KMS-11 (cell line): Measurements from ENCODE around the gene SEMA3A.

Experiments used
- H2AFZ ChIP-seq: fragments of 200-600 bp; sonication (generic); 2 replicates; pipeline ENCODE4 v1.6.1; 2016; ENCODE audit warnings: antibody characterized with exemption, mixed run types, low read depth
- H3K27ac ChIP-seq: fragments of 200-600 bp; sonication (generic); 2 replicates; pipeline ENCODE4 v1.6.1; 2016; ENCODE audit warnings: mild to moderate bottlenecking, mixed run types
- H3K27me3 ChIP-seq: fragments of 200-600 bp; sonication (generic); 2 replicates; pipeline ENCODE4 v1.6.1; 2017; ENCODE audit warnings: mild to moderate bottlenecking, low read depth, mixed run types, moderate library complexity; ENCODE audit not compliant: insufficient read depth
- H3K36me3 ChIP-seq: fragments of 200-600 bp; sonication (generic); 2 replicates; pipeline ENCODE4 v1.6.1; 2017; ENCODE audit warnings: mild to moderate bottlenecking, mixed run types; ENCODE audit not compliant: insufficient read depth
- H3K4me1 ChIP-seq: fragments of 200-600 bp; sonication (generic); 2 replicates; pipeline ENCODE4 v1.6.1; 2016; ENCODE audit warnings: mild to moderate bottlenecking, low read depth, mixed run types; ENCODE audit not compliant: poor library complexity, severe bottlenecking
- H3K4me2 ChIP-seq: fragments of 200-600 bp; sonication (generic); 2 replicates; pipeline ENCODE4 v1.7.0; 2016; ENCODE audit warnings: mild to moderate bottlenecking, mixed run types
- H3K4me3 ChIP-seq: fragments of 200-600 bp; sonication (generic); IDR thresholded peaks from 2 replicates; pipeline ENCODE4 v1.6.1; 2017; ENCODE audit warnings: low read depth, low read length, mixed read lengths; ENCODE audit not compliant: insufficient read depth
- H3K79me2 ChIP-seq: fragments of 200-600 bp; sonication (generic); 2 replicates; pipeline ENCODE4 v1.6.1; 2016; ENCODE audit warnings: low read depth, mixed run types; ENCODE audit not compliant: insufficient read depth
- H3K9ac ChIP-seq: fragments of 200-600 bp; sonication (generic); 2 replicates; pipeline ENCODE4 v1.6.1; 2016; ENCODE audit warnings: mild to moderate bottlenecking, mixed run types
- H4K20me1 ChIP-seq: fragments of 200-600 bp; sonication (generic); 2 replicates; pipeline ENCODE4 v1.6.1; 2016; ENCODE audit warnings: mild to moderate bottlenecking, mixed run types; ENCODE audit not compliant: insufficient read depth
- TF ChIP-seq, protein P1 (sequence below): fragments of 200-600 bp; sonication (generic); conservative IDR thresholded peaks from 2 replicates; pipeline ENCODE4 v1.6.1; 2017; ENCODE audit warnings: low read depth, mild to moderate bottlenecking, antibody characterized with exemption, low read length, moderate library complexity, mixed read lengths

SEMA3A gene

DNA sequence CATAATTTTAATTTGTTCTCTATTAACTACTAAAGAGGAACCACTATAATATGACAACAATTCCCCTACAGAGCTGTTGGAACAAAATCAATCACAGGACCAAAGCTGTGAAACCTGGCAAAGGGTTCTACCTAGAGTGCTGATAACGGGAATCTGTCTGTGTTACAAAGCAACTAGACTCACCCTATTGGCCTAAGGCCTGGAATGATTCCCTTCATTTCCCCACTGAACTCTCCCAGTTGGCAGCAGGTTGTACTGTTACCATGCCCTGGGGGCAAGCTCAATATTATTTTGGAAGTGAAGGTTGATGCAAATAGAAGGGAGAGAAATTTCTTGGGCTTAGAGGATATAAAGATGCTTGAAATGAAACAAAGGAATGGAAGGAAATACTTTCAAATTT, 81.8 kb downstream of the SEMA3A start:
- TF ChIP-seq, protein P1, sequence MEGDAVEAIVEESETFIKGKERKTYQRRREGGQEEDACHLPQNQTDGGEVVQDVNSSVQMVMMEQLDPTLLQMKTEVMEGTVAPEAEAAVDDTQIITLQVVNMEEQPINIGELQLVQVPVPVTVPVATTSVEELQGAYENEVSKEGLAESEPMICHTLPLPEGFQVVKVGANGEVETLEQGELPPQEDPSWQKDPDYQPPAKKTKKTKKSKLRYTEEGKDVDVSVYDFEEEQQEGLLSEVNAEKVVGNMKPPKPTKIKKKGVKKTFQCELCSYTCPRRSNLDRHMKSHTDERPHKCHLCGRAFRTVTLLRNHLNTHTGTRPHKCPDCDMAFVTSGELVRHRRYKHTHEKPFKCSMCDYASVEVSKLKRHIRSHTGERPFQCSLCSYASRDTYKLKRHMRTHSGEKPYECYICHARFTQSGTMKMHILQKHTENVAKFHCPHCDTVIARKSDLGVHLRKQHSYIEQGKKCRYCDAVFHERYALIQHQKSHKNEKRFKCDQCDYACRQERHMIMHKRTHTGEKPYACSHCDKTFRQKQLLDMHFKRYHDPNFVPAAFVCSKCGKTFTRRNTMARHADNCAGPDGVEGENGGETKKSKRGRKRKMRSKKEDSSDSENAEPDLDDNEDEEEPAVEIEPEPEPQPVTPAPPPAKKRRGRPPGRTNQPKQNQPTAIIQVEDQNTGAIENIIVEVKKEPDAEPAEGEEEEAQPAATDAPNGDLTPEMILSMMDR = no peak
- Histone ChIP-seq H3K36me3 (no peaks in the 10 kb centered on the region), H3K27me3 (no peaks in the 10 kb centered on the region), H3K4me3 (no peak overlapping the region), H3K9ac (no peak overlapping the region), H4K20me1 (no peaks in the 10 kb centered on the region), H3K4me1 (no peaks in the 10 kb centered on the region), H3K79me2 (no peaks in the 10 kb centered on the region), H3K4me2 (no peak overlapping the region), H2AFZ (no peak overlapping the region), H3K27ac (no peak overlapping the region)

DNA sequence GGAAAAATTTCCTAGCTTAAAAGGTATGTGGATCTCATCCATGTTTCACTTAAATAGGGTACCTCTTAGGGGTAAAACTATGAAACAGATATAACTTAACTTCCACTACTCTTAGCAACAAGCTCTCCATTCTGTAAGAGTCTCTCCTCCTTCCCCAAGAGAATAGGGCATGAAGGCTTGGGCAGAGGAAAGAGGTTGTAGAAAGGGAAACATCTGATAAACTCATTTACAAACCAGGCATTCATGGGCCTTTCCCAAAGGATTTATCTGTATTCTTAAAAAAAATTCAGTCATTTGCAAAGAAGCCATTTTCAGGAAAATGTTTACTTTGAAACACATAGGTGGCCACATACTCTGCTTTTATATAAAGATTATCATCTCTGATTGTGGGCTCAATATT, 82.7 kb downstream of the SEMA3A start:
- TF ChIP-seq, protein P1 = no peak
- no peak overlapping the region for H3K9ac ChIP-seq
- H3K27ac ChIP-seq = no peak overlapping the region
- no peaks in the 10 kb centered on the region for H3K79me2 ChIP-seq
- H3K4me3 ChIP-seq = no peak overlapping the region
- no peak overlapping the region for H2AFZ ChIP-seq
- no peak overlapping the region for H3K4me2 ChIP-seq
- no peaks in the 10 kb centered on the region for H3K36me3 ChIP-seq
- H4K20me1 ChIP-seq = no peaks in the 10 kb centered on the region
- no peaks in the 10 kb centered on the region for H3K4me1 ChIP-seq
- no peaks in the 10 kb centered on the region for H3K27me3 ChIP-seq

DNA sequence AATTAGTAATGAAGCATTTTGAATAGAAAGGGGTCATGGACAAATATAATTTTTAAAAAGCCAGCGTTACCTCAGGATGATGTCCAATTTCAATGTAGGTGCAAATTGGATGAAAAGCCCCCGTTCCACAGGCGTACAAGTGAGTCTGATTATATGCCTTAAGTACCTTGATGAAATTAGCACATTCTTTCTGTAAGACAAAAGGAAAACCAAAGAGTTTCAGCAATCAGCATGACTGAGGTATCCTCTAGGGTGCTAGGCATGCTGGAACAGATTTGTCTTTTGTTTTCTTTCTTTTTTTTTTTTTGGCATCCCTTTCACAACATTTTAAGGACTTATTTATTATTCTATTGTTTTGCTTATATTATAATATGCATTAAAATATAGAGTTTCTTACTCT, 84.2 kb downstream of the SEMA3A start:
- no peak overlapping the region for H3K9ac ChIP-seq
- H3K4me3 ChIP-seq = no peak overlapping the region
- no peaks in the 10 kb centered on the region for H3K79me2 ChIP-seq
- no peaks in the 10 kb centered on the region for H3K27me3 ChIP-seq
- H3K4me2 ChIP-seq = no peak overlapping the region
- H4K20me1 ChIP-seq = no peaks in the 10 kb centered on the region
- H3K27ac ChIP-seq = no peak overlapping the region
- no peaks in the 10 kb centered on the region for H3K36me3 ChIP-seq
- TF ChIP-seq, protein P1 = no peak
- H3K4me1 ChIP-seq = no peaks in the 10 kb centered on the region
- no peak overlapping the region for H2AFZ ChIP-seq

DNA sequence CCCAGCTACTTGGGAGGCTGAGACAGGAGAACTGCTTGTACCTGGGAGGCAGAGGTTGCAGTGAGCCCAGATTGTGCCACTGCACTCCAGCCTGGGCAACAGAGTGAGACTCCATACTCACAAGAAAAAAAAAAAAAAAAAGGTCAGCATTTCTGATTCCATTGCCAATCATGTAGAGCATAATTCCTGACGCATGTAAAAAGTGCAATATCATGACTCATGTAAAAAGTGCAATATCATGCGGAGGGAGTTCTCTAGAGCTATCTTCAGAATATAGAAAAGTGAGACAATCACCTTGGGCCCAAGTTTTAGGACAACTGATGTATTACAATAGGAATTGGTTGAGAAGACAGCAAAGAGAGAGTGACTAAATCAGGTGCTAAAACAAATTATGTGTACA, 85.8 kb downstream of the SEMA3A start:
- Histone ChIP-seq H3K27me3 (no peaks in the 10 kb centered on the region), H3K79me2 (no peaks in the 10 kb centered on the region), H2AFZ (no peak overlapping the region), H3K4me3 (no peak overlapping the region), H3K36me3 (no peaks in the 10 kb centered on the region), H3K4me2 (no peak overlapping the region), H4K20me1 (no peaks in the 10 kb centered on the region), H3K4me1 (no peaks in the 10 kb centered on the region), H3K9ac (no peak overlapping the region), H3K27ac (no peak overlapping the region)
- TF ChIP-seq, protein P1 = no peak

DNA sequence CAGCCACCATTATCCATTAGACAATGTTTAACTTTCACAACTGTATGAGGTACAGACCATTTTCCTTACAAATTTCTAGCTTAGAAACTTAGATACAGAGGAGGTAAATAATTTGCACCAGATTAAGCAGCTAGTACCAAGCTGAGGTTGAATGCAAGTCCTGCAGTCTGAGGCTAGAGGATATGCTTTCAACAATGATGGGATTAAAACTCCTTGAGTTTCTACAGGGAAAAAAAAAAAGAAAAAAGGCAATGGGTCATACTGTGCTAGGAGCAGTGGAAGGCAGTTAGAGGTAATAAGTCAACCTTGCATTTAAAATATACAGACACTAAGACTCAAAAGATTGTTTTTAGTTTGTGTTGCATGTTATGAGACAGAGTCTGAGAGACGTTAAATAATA, 86.5 kb downstream of the SEMA3A start:
- Histone ChIP-seq H3K4me2 (no peak overlapping the region), H3K27me3 (no peaks in the 10 kb centered on the region), H3K79me2 (no peaks in the 10 kb centered on the region), H2AFZ (no peak overlapping the region), H3K27ac (no peak overlapping the region), H3K4me3 (no peak overlapping the region), H4K20me1 (no peaks in the 10 kb centered on the region), H3K9ac (no peak overlapping the region), H3K36me3 (no peaks in the 10 kb centered on the region), H3K4me1 (no peaks in the 10 kb centered on the region)
- TF ChIP-seq, protein P1 = no peak
